GM21529 (cell line): Measurements from ENCODE around the gene OLFML2A.
"Not testable (repeated sequence)": the region's sequence is repeated elsewhere in the genome, so short reads cannot be mapped to it uniquely, and the experiment has no call there.

Experiments
- ATAC-seq: cut with Tn5 transposase; IDR thresholded peaks from one replicate; pipeline ENCODE4 v1.9.1; 2021; ENCODE audit not compliant: unreplicated experiment

OLFML2A gene

GRCh38 chr9:124818431-124819281 is 41.7 kb downstream of the OLFML2A start:
- ATAC-seq = no peak

DNA sequence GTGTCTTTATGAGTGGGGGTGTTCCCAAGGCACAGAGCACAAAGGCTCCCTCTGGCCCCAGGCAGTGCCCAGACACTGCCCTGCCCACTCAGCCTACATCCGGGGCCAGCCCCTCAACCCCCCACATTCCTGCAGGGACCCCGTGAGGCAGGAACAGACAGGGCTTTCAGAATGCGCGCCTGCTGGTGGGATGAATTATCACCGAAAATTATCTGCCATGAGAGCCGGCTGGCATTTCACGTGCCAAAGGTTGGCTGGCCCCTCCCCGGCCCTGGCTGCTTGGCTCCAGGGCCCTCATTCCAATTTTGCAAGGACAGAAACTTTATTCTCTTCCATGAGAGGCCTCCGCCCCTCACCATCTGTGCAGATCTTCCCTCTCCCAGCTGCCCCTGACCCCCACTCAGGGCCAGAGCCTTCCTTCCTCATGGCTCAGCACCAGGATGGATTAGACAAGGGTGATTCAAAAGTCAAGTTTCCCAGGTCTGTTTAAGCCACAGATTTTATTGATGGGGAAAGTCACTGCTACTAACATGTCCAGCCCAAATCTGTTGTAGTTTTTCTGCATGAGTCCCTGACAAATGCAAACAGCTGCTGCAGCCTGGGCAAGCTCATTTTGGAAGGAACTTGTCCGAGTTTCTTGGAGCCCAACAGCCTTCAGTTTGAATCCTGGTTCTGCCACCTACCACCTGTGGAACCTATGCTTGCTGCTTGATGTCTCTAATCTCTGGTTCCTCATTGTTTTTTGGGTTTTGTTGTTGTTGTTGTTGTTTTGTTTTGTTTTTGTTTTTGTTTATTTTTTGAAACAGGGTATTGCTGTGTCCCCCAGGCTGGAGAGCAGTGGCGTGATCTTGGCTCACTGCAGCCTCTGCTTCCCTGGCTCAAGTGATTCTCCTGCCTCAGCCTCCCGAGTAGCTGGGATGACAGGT is 44.0 kb downstream of the OLFML2A start:
- no peak for ATAC-seq

GRCh38 chr9:124828489-124829333 is 51.8 kb downstream of the OLFML2A start:
- ATAC-seq = no peak

- ATAC-seq = no peak
These were observed 52.4 kb downstream of the OLFML2A start for GRCh38 chr9:124829334-124829669.

GRCh38 chr9:124830593-124830992 is 53.7 kb downstream of the OLFML2A start:
- no peak for ATAC-seq

DNA sequence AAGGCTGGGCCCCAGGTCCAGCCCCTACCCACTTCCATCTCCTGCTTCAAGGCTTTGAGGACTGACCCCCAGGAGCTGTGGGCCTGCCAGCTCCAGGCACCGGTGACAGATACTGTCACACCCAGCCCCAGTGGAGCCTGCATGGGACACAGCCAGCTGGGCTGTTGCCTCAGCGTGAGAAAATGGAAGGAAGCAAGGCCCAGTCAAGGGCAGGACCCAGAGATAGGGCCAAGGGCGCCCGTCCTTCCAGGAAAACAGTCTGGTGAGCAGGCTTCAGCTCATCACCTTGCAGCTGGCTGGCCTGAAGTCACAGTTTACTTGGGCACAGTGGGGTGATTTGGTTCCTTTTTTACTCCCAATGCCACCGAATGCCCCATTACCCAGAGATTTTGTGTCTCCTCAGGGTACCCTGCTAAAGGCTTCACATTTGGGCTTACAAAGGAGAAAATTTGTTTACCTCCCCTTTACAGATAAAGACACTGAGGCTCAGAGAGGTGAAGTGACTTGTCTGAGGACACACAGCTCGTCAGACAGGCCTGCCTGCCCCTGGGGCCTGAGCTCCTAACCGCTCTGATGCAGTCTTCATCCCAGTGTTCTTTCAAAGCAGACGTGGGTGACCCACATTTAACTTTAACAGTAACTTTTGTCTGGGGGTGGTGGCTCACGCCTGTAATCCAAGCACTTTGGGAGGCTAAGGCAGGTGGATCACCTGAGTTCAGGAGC is 54.9 kb downstream of the OLFML2A start:
- ATAC-seq = no peak

- ATAC-seq = no peak
These were observed 57.7 kb downstream of the OLFML2A start for GRCh38 chr9:124834591-124834990.

DNA sequence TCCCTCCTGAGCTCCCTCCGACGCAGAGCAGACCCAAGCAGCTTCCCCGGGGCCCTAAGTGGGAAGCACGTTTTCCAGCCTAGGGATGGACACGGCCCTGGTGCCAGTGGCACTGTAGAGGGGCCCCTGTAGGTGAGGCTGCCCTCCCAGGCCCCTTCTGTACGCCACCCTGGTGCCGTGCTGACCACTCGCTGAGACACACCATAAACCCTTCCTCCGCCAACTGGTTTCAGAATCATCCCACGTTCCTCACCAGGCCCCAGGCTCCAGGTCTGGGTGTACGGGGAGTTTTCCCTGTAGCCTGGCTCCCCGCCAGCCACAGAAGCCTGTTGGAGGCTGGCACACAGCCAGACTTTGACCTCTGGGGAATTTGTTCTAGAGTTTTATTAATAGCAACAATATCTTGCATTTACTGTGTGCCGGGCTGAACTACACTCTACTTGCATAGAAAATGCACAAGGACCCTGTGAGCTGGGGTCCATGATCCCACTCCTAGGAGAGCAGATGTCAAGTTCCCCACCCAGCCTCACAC is 58.2 kb downstream of the OLFML2A start:
- ATAC-seq = no peak

- ATAC-seq = not testable (repeated sequence)
These were observed 61.2 kb downstream of the OLFML2A start for GRCh38 chr9:124838132-124838531.

DNA sequence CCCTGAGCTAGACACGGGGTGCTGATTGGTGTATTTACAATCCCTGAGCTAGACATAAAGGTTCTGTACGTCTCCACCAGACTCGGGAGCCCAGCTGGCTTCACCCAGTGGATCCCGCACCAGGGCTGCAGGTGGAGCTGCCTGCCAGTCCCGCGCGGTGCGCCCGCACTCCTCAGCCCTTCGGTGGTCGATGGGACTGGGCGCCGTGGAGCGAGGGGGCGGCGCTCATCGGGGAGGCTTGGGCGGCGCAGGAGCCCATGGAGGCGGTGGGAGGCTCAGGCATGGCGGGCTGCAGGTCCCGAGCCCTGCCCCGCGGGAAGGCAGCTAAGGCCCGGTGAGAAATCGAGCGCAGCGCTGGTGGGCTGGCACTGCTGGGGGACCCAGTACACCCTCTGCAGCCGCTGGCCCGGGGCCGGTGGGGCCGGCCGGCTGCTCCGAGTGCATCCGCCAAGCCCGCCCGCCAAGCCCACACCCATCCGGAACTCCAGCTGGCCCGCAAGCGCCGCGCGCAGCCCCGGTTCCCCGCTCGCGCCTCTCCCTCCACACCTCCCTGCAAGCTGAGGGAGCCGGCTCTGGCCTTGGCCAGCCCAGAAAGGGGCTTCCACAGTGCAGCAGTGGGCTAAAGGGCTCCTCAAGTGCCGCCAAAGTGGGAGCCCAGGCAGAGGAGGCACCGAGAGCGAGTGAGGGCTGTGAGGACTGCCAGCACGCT is 61.8 kb downstream of the OLFML2A start:
- ATAC-seq = not testable (repeated sequence)

DNA sequence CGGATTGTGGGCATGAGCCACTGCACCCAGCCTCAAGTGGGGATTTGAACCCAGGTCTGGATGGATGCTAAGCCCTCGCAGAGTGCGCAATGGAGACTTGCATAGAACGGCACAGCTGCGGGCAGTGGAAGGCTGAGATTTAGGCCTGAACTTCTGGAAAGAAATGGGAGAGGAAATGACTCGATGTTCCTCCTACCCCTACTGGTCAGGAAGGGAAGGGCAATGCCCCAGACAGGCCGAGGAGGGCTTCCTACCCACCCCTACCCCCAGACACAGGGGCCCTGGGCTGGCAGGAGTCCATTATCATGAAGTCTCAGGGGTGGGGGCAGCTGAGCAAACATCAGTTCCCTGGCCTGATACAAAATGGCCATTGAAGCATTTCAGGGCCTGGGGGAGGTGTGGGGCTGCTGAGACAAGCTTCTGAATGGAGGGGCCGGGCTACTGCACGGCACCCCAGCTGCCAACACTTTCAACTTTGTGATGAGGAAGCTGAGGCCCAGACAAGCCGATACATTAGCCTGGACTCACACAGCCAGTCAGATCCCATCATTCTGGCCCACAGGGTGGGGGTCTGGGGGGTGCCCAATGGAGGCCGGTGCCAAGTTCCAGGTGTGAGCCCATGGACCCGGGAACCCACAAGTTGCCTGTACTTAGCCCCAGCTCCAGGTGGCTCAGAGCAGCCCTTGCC is 62.8 kb downstream of the OLFML2A start:
- ATAC-seq = no peak

DNA sequence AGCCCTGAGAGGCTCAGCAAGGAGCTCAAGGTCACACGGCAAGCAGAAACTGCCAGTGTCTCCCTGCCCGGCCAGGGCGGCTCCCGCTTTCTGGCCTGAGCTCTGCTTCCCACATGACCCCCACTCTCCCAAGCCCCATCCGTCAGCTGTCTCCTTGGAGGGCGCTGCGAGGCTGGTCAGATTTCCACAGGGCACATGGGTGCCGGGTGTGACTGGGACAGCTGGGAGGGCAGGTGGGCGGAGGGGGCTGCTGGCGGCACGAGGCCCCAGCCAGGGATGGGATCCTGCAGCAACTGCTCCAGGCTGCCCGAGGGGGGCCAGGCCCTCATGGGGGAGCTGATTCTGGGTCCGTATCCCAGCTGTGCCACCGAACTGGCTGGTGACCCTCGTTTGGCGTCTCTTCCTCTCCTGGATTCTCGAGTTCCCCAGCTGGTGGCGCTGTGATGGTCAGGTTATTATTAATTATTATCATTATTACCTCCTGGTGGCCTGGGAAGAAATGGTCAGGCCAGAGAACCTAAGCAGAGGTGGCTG is 63.4 kb downstream of the OLFML2A start:
- no peak for ATAC-seq

DNA sequence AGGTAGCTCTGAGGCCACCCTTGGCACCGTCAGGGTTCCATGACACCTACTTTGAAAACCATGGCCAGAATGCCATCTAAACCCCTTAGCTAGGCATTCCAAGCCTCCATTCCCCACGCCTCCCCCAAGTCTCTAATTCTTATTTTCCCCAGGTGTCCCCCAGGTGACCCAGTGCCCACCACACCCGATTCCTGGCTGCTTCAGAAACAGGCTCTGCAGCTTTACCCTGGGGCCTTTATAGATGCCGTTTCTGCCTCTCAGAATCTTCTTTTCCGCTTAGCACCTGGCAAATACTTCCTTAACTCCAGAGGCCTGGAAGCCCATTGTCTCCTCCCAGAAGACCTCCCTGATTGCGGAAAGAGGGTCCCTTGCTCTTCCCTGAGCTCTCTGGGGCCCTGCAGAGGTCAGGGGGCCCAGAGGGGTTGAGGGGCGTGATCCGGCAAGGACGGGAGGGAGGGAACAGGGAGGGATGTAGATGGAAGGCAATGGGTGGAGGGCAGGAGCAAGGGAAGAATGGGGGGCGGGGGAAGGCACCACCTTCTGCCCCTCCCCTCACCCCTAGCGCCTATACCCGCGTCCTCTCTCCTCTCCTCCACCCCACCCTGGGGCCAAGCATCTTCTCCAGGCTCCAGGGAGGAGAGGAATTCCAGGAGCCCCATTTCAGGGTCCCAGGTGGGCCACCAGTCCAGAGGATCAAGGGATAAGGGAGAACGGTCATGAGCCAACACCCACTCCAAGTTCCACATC is 64.3 kb downstream of the OLFML2A start:
- ATAC-seq = no peak

DNA sequence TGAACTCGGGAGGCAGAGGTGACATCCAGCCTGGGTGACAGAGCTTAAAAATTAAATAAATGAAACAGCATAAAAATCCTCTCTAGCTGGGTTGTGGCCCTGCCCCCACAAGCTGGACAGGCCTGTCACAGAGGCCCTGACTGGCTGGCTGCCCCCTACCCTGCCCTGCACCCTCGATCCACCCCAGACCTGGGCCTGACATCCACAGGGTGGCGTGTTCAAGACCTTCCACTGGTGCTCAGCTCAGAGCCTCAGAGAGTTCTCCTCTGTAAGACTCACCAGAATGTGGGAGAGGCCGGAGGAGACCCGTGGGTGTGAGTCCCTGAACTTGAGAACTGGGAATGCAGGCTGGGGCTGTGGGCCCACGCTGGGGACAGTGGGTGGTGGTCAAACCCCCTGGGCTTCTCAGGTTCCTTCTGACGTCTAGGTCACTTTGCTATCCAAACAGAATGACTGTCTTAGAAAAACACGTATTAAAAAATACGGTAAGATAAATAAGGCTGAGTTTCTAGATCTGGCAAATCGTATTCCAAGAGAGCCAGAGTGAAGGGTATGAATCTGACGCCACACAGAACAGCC is 66.6 kb downstream of the OLFML2A start:
- no peak for ATAC-seq

DNA sequence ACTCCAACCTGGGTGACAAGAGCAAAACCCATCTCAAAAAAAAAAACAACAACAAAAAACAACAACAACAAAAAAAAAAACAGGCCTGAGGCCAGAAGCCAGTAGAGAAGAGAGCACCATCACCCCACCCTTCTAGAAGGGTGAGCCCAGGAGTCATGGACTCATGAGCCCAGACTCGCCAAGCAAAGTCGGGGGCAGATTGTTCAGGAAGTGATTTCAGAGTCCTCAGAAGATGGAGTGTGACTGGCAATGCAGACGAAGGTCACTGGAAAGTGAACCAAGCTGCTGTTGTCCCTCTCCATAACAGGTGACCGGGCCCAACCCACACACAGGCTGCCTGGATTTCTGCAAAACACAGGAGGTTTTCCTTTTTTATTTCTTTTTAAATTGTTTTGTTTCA is 67.4 kb downstream of the OLFML2A start:
- ATAC-seq = no peak

- not testable (repeated sequence) for ATAC-seq
These were observed 69.5 kb downstream of the OLFML2A start for GRCh38 chr9:124846467-124846866.

GRCh38 chr9:124846969-124847368 is 70.0 kb downstream of the OLFML2A start:
- ATAC-seq = no peak

DNA sequence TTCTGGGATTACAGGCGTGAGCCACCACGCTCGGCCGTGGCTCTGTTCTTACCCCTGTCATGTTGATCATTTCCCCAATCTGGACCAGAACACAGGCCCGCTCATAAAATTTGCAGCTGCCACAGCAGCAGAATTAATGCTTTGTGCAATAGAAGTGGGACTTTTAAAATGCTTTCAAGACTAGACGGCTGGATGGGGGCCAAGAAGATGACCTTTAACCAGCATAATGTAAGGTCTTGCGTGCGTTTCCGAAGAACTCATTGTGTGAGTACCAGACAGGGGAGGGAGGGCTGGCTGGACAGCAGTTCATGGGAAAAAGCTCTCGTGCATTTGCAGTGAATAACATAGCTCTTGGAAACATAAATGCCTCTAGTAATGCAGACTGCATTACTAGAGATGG is 72.9 kb downstream of the OLFML2A start:
- no peak for ATAC-seq
